Fibroblast of lung (primary cell): ENCODE data around the gene PFAS. TPM values are rescaled to one million over a fixed set of nuclear protein-coding genes. Genes with fewer than 3 reads are reported as not detected.

Experiments used
- DNase-seq, 2 donors: peaks; one replicate each; pipeline versions ENCODE4 v3.0.0 to v3.0.0-alpha.2; 2010; ENCODE audit warnings: low read depth in 2 of 2
- H2AFZ ChIP-seq: 2 replicates; pipeline ENCODE4 v1.5.1; 2012; ENCODE audit warnings: low read length, control low read depth, inconsistent platforms
- H3K27ac ChIP-seq: 2 replicates; pipeline ENCODE4 v1.5.1; 2011; ENCODE audit warnings: low read length, control low read depth; ENCODE audit not compliant: insufficient read depth
- H3K27me3 ChIP-seq: 2 replicates; pipeline ENCODE4 v1.5.1; 2011; ENCODE audit warnings: mild to moderate bottlenecking, low read length; ENCODE audit not compliant: control insufficient read depth, insufficient read depth
- H3K36me3 ChIP-seq: 2 replicates; pipeline ENCODE4 v1.5.1; 2011; ENCODE audit warnings: low read length; ENCODE audit not compliant: control insufficient read depth, insufficient read depth
- H3K4me1 ChIP-seq: 2 replicates; pipeline ENCODE4 v1.5.1; 2011; ENCODE audit warnings: low read length; ENCODE audit not compliant: control insufficient read depth, insufficient read depth; ENCODE audit errors: extremely low read depth
- H3K4me2 ChIP-seq: 2 replicates; pipeline ENCODE4 v1.5.1; 2011; ENCODE audit warnings: low read length, control low read depth; ENCODE audit not compliant: insufficient read depth; ENCODE audit errors: extremely low read depth
- H3K4me3 ChIP-seq, 4 experiments: fragments of 200-600 bp in 1 of 4; sonication (generic) in 1 of 4; replicated peaks in 1 of 4; 2 replicates each; pipeline ENCODE4 v1.5.1; 2011 to 2016; ENCODE audit warnings: low read length in 4 of 4, low read depth in 3 of 4, mild to moderate bottlenecking in 3 of 4, control low read depth in 2 of 4, inconsistent platforms in 1 of 4, mixed read lengths in 1 of 4; ENCODE audit not compliant: insufficient read depth in 1 of 4; ENCODE audit errors: control extremely low read depth in 1 of 4
- H3K79me2 ChIP-seq: 2 replicates; pipeline ENCODE4 v1.5.1; 2012; ENCODE audit warnings: mild to moderate bottlenecking, low read length, inconsistent platforms; ENCODE audit not compliant: control insufficient read depth, insufficient read depth
- H3K9ac ChIP-seq: 2 replicates; pipeline ENCODE4 v1.5.1; 2011; ENCODE audit warnings: mild to moderate bottlenecking, low read length, control low read depth; ENCODE audit not compliant: insufficient read depth
- H3K9me3 ChIP-seq: 2 replicates; pipeline ENCODE4 v1.5.1; 2012; ENCODE audit warnings: low read depth, low read length; ENCODE audit not compliant: control insufficient read depth, insufficient read depth
- H4K20me1 ChIP-seq: 2 replicates; pipeline ENCODE4 v1.5.1; 2011; ENCODE audit warnings: low read length; ENCODE audit not compliant: control insufficient read depth, insufficient read depth; ENCODE audit errors: extremely low read depth
- EZH2 ChIP-seq: IDR thresholded peaks from 2 replicates; pipeline ENCODE4 v1.5.1; 2012; ENCODE audit warnings: low read length, control low read depth, mild to moderate bottlenecking; ENCODE audit errors: missing control alignments
- polyA plus RNA-seq, 2 donors: library from polyadenylated mRNA; depleted of rRNA in 1 of 2; stranded (reverse) in 1 of 2; unstranded in 1 of 2; fragments of >200 nt; gene quantifications; 2 replicates each; pipeline ENCODE4 v1.2.1, GENCODE V29; 2011 to 2012; ENCODE audit warnings: missing spikeins in 1 of 2
- total RNA-seq: library from RNA; depleted of rRNA; stranded (reverse); fragments of >200 nt; gene quantifications from 2 replicates; pipeline ENCODE4 v1.2.1, GENCODE V29; 2014
- TF ChIP-seq, protein P1 (sequence below), 2 donors: IDR thresholded peaks in 1 of 2; conservative IDR thresholded peaks in 1 of 2; 1 replicate in 1 of 2; 2 replicates in 1 of 2; pipeline ENCODE4 v1.5.1; 2011 to 2012; ENCODE audit warnings: low read length in 2 of 2, control low read depth in 1 of 2, inconsistent platforms in 1 of 2, low read depth in 1 of 2, mild to moderate bottlenecking in 1 of 2

The PFAS gene
- total and polyA plus RNA-seq, 2 donors (not counting 1 experiment from before 2014, with no cell fraction given) = 9.4 to 9.8 TPM

DNA sequence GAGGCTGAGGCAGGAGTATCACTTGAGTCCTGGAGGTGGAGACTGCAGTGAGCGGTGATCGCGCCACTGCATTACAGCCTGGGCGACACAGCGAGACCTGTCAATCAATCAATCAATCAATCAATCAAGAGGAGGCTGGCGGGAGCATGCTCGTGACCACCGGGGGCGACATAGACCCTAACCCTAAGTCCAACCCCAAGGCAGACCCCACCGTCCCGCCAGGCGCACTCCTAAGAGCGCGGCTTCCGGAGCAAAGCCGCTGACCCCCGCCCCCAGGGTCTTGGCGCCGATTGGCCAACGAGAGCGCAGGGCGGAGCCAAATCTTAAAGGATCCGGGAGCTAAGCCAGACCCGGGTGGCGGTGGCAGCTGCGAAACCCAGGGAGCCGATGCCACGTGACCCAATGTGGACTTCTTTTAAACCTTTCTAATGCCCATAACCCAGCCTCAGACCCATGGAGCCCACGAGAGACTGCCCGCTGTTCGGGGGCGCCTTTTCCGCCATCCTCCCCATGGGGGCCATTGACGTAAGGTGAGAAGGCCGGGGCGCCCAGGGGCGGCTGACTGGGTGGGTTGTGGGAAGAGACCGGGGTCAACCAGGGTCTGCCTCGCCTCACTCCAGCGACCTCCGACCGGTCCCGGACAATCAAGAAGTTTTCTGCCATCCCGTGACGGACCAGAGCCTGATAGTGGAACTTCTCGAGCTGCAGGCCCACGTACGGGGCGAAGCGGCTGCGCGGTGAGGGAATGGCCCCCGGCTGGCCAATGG is 39.4 kb downstream of the PFAS start, which contains the start of gene RANGRF:
TSS of gene RANGRF (plus strand) at position 335 of the 767 bp plus-strand sequence. CDS start at position 454, 119 bp downstream.
- H4K20me1 ChIP-seq = no peaks in the 10 kb centered on the region
- peak within 1 kb of the TSS; percentile 97 for H3K4me2 ChIP-seq
- H3K9ac ChIP-seq = peak within 1 kb of the TSS; percentile 80
- H3K27me3 ChIP-seq = no peaks in the 10 kb centered on the region
- peak within 1 kb of the TSS; percentile 89 for H3K27ac ChIP-seq
- H3K4me3 ChIP-seq = peak within 1 kb of the TSS; percentile 71 to 92 (median 79)
- H2AFZ ChIP-seq = peak within 1 kb of the TSS; percentile 80
- TF ChIP-seq, protein P1, sequence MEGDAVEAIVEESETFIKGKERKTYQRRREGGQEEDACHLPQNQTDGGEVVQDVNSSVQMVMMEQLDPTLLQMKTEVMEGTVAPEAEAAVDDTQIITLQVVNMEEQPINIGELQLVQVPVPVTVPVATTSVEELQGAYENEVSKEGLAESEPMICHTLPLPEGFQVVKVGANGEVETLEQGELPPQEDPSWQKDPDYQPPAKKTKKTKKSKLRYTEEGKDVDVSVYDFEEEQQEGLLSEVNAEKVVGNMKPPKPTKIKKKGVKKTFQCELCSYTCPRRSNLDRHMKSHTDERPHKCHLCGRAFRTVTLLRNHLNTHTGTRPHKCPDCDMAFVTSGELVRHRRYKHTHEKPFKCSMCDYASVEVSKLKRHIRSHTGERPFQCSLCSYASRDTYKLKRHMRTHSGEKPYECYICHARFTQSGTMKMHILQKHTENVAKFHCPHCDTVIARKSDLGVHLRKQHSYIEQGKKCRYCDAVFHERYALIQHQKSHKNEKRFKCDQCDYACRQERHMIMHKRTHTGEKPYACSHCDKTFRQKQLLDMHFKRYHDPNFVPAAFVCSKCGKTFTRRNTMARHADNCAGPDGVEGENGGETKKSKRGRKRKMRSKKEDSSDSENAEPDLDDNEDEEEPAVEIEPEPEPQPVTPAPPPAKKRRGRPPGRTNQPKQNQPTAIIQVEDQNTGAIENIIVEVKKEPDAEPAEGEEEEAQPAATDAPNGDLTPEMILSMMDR (conservative IDR thresholded peaks at IDR 0.05 in 1 of 2, IDR thresholded peaks at IDR 0.05 in 1 of 2; ENCODE audit: low read depth in 1 of 2, low read length in 2 of 2) = no peak
- no peak for TF ChIP-seq EZH2
- H3K4me1 ChIP-seq = peaks cover 8% of the 10 kb centered on the region
- H3K9me3 ChIP-seq = no peaks in the 10 kb centered on the region
- peaks cover 4% of the 10 kb centered on the region for H3K79me2 ChIP-seq
- peak; percentile 71 to 87 for DNase-seq
- H3K36me3 ChIP-seq = peaks cover 2% of the 10 kb centered on the region

DNA sequence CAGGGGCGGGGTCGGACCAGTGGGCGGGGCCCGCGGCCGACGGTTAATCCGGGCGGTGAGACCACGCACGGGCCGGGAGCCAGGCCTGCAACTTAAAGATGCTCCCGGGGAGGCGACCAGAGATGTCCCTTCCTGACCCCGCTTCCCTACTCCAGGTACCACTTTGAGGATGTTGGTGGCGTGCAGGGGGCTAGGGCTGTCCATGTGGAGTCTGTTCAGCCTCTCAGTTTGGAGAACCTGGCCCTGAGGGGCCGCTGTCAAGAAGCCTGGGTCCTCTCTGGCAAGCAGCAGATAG is 40.0 kb downstream of the PFAS start:
- H3K4me1 ChIP-seq = peaks cover 8% of the 10 kb centered on the region
- peak overlapping the region; percentile 80 for H2AFZ ChIP-seq
- peak overlapping the region; percentile 71 to 92 (median 79) for H3K4me3 ChIP-seq
- H3K27me3 ChIP-seq = no peaks in the 10 kb centered on the region
- DNase-seq = no peak
- TF ChIP-seq EZH2 = no peak
- TF ChIP-seq, protein P1 (conservative IDR thresholded peaks at IDR 0.05 in 1 of 2, IDR thresholded peaks at IDR 0.05 in 1 of 2; ENCODE audit: low read depth in 1 of 2, low read length in 2 of 2) = no peak
- H3K36me3 ChIP-seq = peaks cover 2% of the 10 kb centered on the region
- no peaks in the 10 kb centered on the region for H3K9me3 ChIP-seq
- peak overlapping the region; percentile 80 for H3K9ac ChIP-seq
- H3K79me2 ChIP-seq = peaks cover 4% of the 10 kb centered on the region
- H3K27ac ChIP-seq = peak overlapping the region; percentile 89
- no peaks in the 10 kb centered on the region for H4K20me1 ChIP-seq
- H3K4me2 ChIP-seq = peak overlapping the region; percentile 97

DNA sequence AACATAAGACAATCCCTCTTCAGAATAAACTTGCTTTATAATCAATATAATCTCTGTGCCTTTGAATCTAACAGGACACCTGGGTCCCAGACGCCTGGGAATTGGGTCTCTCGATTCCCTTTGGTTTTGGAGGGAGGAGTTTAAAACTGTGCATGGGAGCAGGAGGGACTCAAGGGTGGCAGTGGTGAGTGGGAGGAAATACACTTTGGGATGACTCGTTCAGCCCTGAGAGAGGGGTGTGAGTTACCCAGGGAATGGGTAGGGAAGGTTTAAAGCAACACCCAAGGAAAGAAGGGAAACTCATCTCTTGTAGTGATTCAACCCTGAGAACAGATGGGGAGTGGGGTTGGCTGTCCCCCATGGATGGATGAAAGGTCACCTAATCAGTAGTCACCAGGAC is 41.0 kb downstream of the PFAS start:
- Histone ChIP-seq H3K9me3 (no peaks in the 10 kb centered on the region), H3K4me3 (peak overlapping the region in 1 of 4 experiments; percentile 92), H3K4me2 (peak overlapping the region; percentile 97), H3K9ac (no peak overlapping the region), H3K27ac (no peak overlapping the region), H3K4me1 (peaks cover 11% of the 10 kb centered on the region), H2AFZ (no peak overlapping the region), H4K20me1 (no peaks in the 10 kb centered on the region), H3K27me3 (no peaks in the 10 kb centered on the region), H3K79me2 (peaks cover 4% of the 10 kb centered on the region), H3K36me3 (peaks cover 2% of the 10 kb centered on the region)
- TF ChIP-seq, protein P1 (conservative IDR thresholded peaks at IDR 0.05 in 1 of 2, IDR thresholded peaks at IDR 0.05 in 1 of 2; ENCODE audit: low read depth in 1 of 2, low read length in 2 of 2) = no peak
- no peak for TF ChIP-seq EZH2
- DNase-seq = no peak
